Psoas muscle (tissue), 8 donors: Measurements from ENCODE around the gene FLNC. TPM values are rescaled to one million over a fixed set of nuclear protein-coding genes. Genes with fewer than 3 reads are reported as not detected.

Experiments used
- ATAC-seq, 4 donors: fragments of 200-7000 bp; cut with Tn5 transposase; one replicate each; pipeline ENCODE4 v1.9.1; 2020; ENCODE audit warnings: moderate library complexity in 3 of 4, mild to moderate bottlenecking in 2 of 4
- DNase-seq, 2 donors: peaks; one replicate each; pipeline ENCODE4 v3.0.0-alpha.2; 2020
- H3K27ac ChIP-seq: fragments of 200-600 bp; one replicate; pipeline ENCODE4 v1.8.0; 2022
- H3K27me3 ChIP-seq, 3 donors: fragments of 200-600 bp in 1 of 3; one replicate each; pipeline versions ENCODE4 v1.6.1 to v1.8.0; 2013 to 2022; ENCODE audit warnings: low read length in 2 of 3, mild to moderate bottlenecking in 2 of 3, moderate library complexity in 1 of 3; ENCODE audit not compliant: insufficient read depth in 3 of 3
- H3K36me3 ChIP-seq, 2 donors: fragments of 200-600 bp in 1 of 2; one replicate each; pipeline versions ENCODE4 v1.6.1 to v1.8.0; 2013 to 2022; ENCODE audit warnings: low read depth in 1 of 2, mild to moderate bottlenecking in 1 of 2, moderate library complexity in 1 of 2; ENCODE audit not compliant: insufficient read depth in 1 of 2
- H3K4me1 ChIP-seq: fragments of 200-600 bp; one replicate; pipeline ENCODE4 v1.8.0; 2022
- H3K4me3 ChIP-seq: fragments of 200-600 bp; one replicate; pipeline ENCODE4 v1.8.0; 2022; ENCODE audit warnings: mild to moderate bottlenecking
- H3K9me3 ChIP-seq: fragments of 200-600 bp; one replicate; pipeline ENCODE4 v1.8.0; 2022
- CTCF ChIP-seq: fragments of 200-600 bp; IDR thresholded peaks from one replicate; pipeline ENCODE4 v1.8.0; 2022; ENCODE audit warnings: antibody characterized with exemption
- WGBS, 3 donors: extraction: QIAGEN DNeasy Blood & Tissue Kit; methylation state at CpG; one replicate each; pipeline versions ENCODE4 v1.1.6 to v1.1.7; 2013; 5-methylcytosine and 5-hydroxymethylcytosine counted together
- intact Hi-C, 2 donors: fragments of 100-400 bp; cut with DNase I; formaldehyde crosslinking; loops; one replicate each; pipeline versions ENCODE4 v1.11.0 to v1.14.2; 2022
- polyA plus RNA-seq, 3 donors: library from polyadenylated mRNA; stranded (reverse); fragments of 200-250 nt; gene quantifications; one replicate each; pipeline ENCODE4 v1.2.3, GENCODE V29; 2013
- total RNA-seq, 4 donors: library from RNA; stranded (reverse); fragmentation: NEBNext Ultra II Directional in 2 of 4; extraction: Animal tissue kit (Norgen Biotek cat#: 25700) in 2 of 4; gene quantifications; one replicate each; pipeline versions ENCODE4 v1.2.1 to v1.2.4, GENCODE V29; 2021 to 2023
- donor health status: healthy with polysubstance abuse.
- donor health status: DM: no; HTN: no; CAD: no; lungs with moderate emphysema.
- donor health status: Bipolar disorder and iron deficiency.
- donor health status: healthy.
- donor health status: DM: yes; HTN: yes; CAD: no.
- donor health status: DM: no; HTN: no; CAD: no.
- donor health status: DM: no; HTN: no; CAD: no.
- donor health status: DM: yes; HTN: yes; CAD: no.

The FLNC gene
- total and polyA plus RNA-seq, 7 donors, result 1,080 to 6,311 (median 4,011) TPM

- Histone ChIP-seq H3K27ac (peak overlapping the region; percentile 53), H3K4me3 (no peak overlapping the region)
- TF ChIP-seq CTCF, result no peak
Measured at GRCh38 chr7:128852537-128853254, 22.5 kb downstream of the FLNC start.

GRCh38 chr7:128853799-128854198 is 23.6 kb downstream of the FLNC start:
- TF ChIP-seq CTCF, result no peak
- H3K4me3 ChIP-seq, result no peak overlapping the region
- peak overlapping the region; percentile 53 for H3K27ac ChIP-seq
- intact Hi-C loops, result no loop called here
- WGBS, 3 donors, result 84 to 87% (median 85%) methylated on average over 21 to 23 of the region's 23 CpGs
- ATAC-seq, result no peak
- H3K9me3 ChIP-seq, result no peaks in the 10 kb centered on the region
- H3K4me1 ChIP-seq, result peaks cover 3% of the 10 kb centered on the region
- no peak for DNase-seq
- peaks cover 6 to 96% of the 10 kb centered on the region in 2 donors for H3K36me3 ChIP-seq
- H3K27me3 ChIP-seq, result no peaks in the 10 kb centered on the region

More at GRCh38 chr7:128852537-128853254, 22.5 kb downstream of the FLNC start:
- H3K27me3 ChIP-seq, result no peaks in the 10 kb centered on the region
- peaks cover 6 to 98% of the 10 kb centered on the region in 2 donors for H3K36me3 ChIP-seq
- intact Hi-C loops, result loop anchor here in 1 of 2 donors (1.0 kb wide), 1 partner anchor 16 kb away; no protein-coding TSS in a partner anchor
- DNase-seq, result no peak
- no peaks in the 10 kb centered on the region for H3K9me3 ChIP-seq
- H3K4me1 ChIP-seq, result no peaks in the 10 kb centered on the region
- ATAC-seq, result no peak
- WGBS, 3 donors, result 75 to 87% (median 75%) methylated on average over 25 to 28 of the region's 28 CpGs

- Histone ChIP-seq H3K9me3 (no peaks in the 10 kb centered on the region), H3K27ac (peak overlapping the region; percentile 53), H3K27me3 (no peaks in the 10 kb centered on the region), H3K4me1 (peaks cover 9% of the 10 kb centered on the region), H3K4me3 (no peak overlapping the region), H3K36me3 (peaks cover 6 to 96% of the 10 kb centered on the region in 2 donors)
- intact Hi-C loops, result no loop called here
- no peak for TF ChIP-seq CTCF
- WGBS, 3 donors, result 82 to 92% (median 84%) methylated on average over 20 to 21 of the region's 21 CpGs
- peak in 1 of 4 donors; percentile 0 for ATAC-seq
- DNase-seq, result no peak
Measured at GRCh38 chr7:128854396-128854795, 24.2 kb downstream of the FLNC start.

- Histone ChIP-seq H3K9me3 (no peaks in the 10 kb centered on the region), H3K27me3 (no peaks in the 10 kb centered on the region), H3K27ac (peak overlapping the region; percentile 53), H3K4me1 (peaks cover 21% of the 10 kb centered on the region), H3K36me3 (peaks cover 3 to 90% of the 10 kb centered on the region in 2 donors), H3K4me3 (no peak overlapping the region)
- TF ChIP-seq CTCF, result no peak
- 79 to 91% (median 80%) methylated on average over 3 of the region's 3 CpGs for WGBS, 3 donors
- ATAC-seq (no peak), DNase-seq (no peak)
- intact Hi-C loops, result no loop called here
Measured at GRCh38 chr7:128855559-128855958, 25.4 kb downstream of the FLNC start.
